HL-60 (cell line): ENCODE data around the gene PDZD4.

Source experiments
- CTCF ChIP-seq: IDR thresholded peaks from one replicate; pipeline ENCODE4 v1.5.1; 2011; ENCODE audit warnings: low read length, control low read depth, inconsistent platforms; ENCODE audit not compliant: insufficient read depth
- POLR2AphosphoS5 ChIP-seq: IDR thresholded peaks from 2 replicates; pipeline ENCODE4 v1.6.1; 2012; ENCODE audit warnings: low read depth
- REST ChIP-seq: IDR thresholded peaks from 2 replicates; pipeline ENCODE4 v1.6.1; 2012; ENCODE audit warnings: low read depth; ENCODE audit not compliant: insufficient replicate concordance

GRCh38 chrX:153861733-153862310 is 31.5 kb upstream of the PDZD4 start:
- TF ChIP-seq CTCF (no peak), POLR2AphosphoS5 (no peak), REST (no peak)
